ENCODE measurements around the gene SEH1L. TPM values are rescaled to one million over a fixed set of nuclear protein-coding genes. Genes with fewer than 3 reads are reported as not detected.

SEH1L gene, protein sequence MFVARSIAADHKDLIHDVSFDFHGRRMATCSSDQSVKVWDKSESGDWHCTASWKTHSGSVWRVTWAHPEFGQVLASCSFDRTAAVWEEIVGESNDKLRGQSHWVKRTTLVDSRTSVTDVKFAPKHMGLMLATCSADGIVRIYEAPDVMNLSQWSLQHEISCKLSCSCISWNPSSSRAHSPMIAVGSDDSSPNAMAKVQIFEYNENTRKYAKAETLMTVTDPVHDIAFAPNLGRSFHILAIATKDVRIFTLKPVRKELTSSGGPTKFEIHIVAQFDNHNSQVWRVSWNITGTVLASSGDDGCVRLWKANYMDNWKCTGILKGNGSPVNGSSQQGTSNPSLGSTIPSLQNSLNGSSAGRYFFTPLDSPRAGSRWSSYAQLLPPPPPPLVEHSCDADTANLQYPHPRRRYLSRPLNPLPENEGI
- total RNA-seq = 36.5 and 38.7 TPM in 2 replicates

DNA sequence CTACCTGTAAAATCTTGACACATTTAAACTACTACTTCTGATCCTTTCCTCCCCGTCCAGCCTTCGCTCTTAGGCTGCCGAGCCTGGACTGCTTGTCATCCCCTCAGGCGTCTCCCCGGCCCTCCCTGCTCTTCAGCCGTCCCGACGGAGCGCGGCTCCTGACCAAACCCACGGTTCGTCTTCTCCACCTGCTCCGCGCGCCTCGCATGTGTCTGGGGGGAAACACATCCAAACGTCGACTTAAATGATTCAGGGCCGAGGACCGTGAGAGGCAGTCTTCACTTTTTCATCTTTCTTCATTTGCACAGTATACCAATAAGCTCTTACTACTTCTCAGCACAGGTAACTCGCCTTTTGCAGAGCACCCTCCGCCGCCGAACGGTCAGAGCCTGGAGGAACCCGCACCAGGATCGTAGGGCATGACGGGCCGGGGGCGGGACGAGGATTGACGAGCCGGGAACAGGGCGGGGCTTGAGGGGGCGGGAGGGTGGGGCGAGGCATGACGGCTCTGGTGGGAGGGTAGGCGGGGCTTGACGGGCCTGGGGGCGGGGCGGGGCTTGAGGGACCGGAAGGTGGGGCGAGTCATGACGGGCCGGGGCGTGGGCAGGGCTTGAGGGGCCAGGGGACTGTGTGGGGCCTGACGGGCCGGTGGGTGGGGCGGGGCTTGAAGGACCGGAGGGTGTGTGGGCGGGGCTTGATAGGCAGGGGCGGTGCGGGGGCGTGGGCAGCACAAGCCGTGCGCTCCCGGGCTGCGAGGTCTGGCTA is at the start of gene SEH1L:
TSS of gene SEH1L (plus strand) at position 727 of the 765 bp plus-strand sequence. CDS start 111 bp downstream, outside the sequence.

DNA sequence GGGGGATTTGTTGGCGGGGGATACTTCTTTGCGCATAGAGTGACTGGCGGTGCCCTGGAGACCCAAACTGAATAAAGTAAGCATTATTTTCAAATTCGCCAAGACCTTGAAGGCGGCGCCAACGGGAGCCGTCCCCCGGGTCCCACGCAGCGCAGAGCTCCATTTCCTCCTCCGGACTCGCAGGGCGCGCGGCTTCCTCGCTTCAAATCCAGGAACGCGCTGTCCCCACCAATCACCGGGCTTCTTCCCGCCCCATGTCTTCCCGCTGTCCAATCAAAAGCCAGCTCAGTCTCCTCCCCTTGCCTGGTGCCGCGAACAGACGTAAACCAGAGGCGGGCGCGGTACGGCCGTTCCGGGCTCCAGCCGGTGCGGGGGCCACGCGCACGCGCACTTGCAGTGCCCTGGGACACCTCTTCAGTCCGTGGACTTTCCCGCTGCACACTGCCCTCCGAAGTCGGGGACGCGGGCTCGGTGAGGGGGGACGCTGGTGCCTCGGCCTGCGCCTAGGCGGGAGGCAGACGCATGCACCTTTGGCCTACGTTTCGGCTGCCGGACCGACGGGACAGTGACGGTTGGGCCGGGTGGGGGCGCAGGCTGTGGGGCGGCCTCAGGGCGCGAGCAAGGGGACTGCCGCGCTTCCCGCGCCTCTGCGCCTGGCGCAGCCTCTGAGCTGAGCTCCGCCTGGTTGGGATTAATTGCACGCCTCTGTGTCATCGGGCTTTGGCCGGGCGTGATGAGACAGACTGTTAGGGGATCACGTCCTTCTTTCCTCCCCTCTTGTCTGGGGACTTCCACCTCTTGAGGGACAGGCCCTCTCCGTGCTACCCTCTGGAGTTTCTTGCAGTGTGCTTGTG is 43.4 kb downstream of the SEH1L start, which contains the start of gene CEP192:
TSS of gene CEP192 (plus strand) at position 396 of the 854 bp plus-strand sequence. CDS start 8,063 bp downstream, outside the sequence.

Other genes with a start within 250 kb of the SEH1L start
- 9.3 and 12.2 TPM in 2 replicates for gene CEP76, start 245.3 kb upstream of the SEH1L start, total RNA-seq
- 50.8 and 62.9 TPM in 2 replicates for gene PSMG2, start 245.0 kb upstream of the SEH1L start, total RNA-seq
- gene PTPN2, start 63.8 kb upstream of the SEH1L start, total RNA-seq = 18.4 and 21.1 TPM in 2 replicates
- 24.7 and 29.7 TPM in 2 replicates for gene CEP192, start 43.4 kb downstream of the SEH1L start, total RNA-seq